SK-N-SH treated with all-trans-retinoic acid at 6 μM for 48 hours (cell line): Measurements from ENCODE around the gene ZNF493.

ENCODE experiments used
- CREB5 ChIP-seq: fragments of 250-450 bp; sonication (Bioruptor Pico); IDR thresholded peaks from 2 replicates; pipeline ENCODE4 v1.5.1; 2020; ENCODE audit warnings: low read depth, mild to moderate bottlenecking, moderate library complexity
- GLIS3 ChIP-seq: fragments of 250-450 bp; sonication (Bioruptor Pico); IDR thresholded peaks from 2 replicates; pipeline ENCODE4 v1.5.0; 2020; ENCODE audit warnings: mild to moderate bottlenecking, moderate library complexity
- PATZ1 ChIP-seq: fragments of 250-450 bp; sonication (Bioruptor Pico); IDR thresholded peaks from 2 replicates; pipeline ENCODE4 v1.8.0; 2020; ENCODE audit warnings: mild to moderate bottlenecking, moderate library complexity, borderline replicate concordance
- TCF4 ChIP-seq: fragments of 250-450 bp; sonication (Bioruptor Pico); IDR thresholded peaks from 2 replicates; pipeline ENCODE4 v1.8.0; 2021; ENCODE audit warnings: mild to moderate bottlenecking, moderate library complexity, borderline replicate concordance
- TOX ChIP-seq: fragments of 250-450 bp; sonication (Bioruptor Pico); IDR thresholded peaks from 2 replicates; pipeline ENCODE4 v1.8.0; 2021; ENCODE audit warnings: mild to moderate bottlenecking, moderate library complexity, borderline replicate concordance
- ZFP3 ChIP-seq: fragments of 250-450 bp; sonication (Bioruptor Pico); IDR thresholded peaks from 2 replicates; pipeline ENCODE4 v1.5.0; 2020; ENCODE audit warnings: mild to moderate bottlenecking, moderate library complexity
- ZFP30 ChIP-seq: fragments of 450-650 bp; formaldehyde crosslinking; IDR thresholded peaks from 2 replicates; pipeline ENCODE4 v1.5.0; 2022; ENCODE audit warnings: mild to moderate bottlenecking, moderate library complexity
- ZNF70 ChIP-seq: fragments of 450-650 bp; formaldehyde crosslinking; IDR thresholded peaks from 2 replicates; pipeline ENCODE4 v1.5.0; 2020; ENCODE audit warnings: mild to moderate bottlenecking, moderate library complexity

- TF ChIP-seq ZFP30 (CRISPR knock-in tag) (no peak), PATZ1 (CRISPR knock-in tag) (no peak), TCF4 (CRISPR knock-in tag) (no peak), ZFP3 (no peak), CREB5 (no peak), ZNF70 (no peak), TOX (no peak), GLIS3 (no peak)
These were observed 43.4 kb downstream of the ZNF493 start for GRCh38 chr19:21440321-21440720.
